Forelimb muscle (tissue), 1 donor: ENCODE measurements around the gene EPB41L1. TPM values are rescaled to one million over a fixed set of nuclear protein-coding genes. Genes with fewer than 3 reads are reported as not detected.
"Not testable (repeated sequence)": the region's sequence is repeated elsewhere in the genome, so short reads cannot be mapped to it uniquely, and the experiment has no call there.

Experiments used
- DNase-seq: peaks from one replicate; pipeline ENCODE4 v3.0.0-alpha.2; 2013; ENCODE audit warnings: low read depth
- polyA plus RNA-seq: library from polyadenylated mRNA; unstranded; fragments of 120-200 nt; gene quantifications from one replicate; pipeline ENCODE4 v1.2.1, GENCODE V29; 2013; ENCODE audit not compliant: insufficient read length

Gene EPB41L1
- polyA plus RNA-seq, 1 donor = 23.0 TPM

DNA sequence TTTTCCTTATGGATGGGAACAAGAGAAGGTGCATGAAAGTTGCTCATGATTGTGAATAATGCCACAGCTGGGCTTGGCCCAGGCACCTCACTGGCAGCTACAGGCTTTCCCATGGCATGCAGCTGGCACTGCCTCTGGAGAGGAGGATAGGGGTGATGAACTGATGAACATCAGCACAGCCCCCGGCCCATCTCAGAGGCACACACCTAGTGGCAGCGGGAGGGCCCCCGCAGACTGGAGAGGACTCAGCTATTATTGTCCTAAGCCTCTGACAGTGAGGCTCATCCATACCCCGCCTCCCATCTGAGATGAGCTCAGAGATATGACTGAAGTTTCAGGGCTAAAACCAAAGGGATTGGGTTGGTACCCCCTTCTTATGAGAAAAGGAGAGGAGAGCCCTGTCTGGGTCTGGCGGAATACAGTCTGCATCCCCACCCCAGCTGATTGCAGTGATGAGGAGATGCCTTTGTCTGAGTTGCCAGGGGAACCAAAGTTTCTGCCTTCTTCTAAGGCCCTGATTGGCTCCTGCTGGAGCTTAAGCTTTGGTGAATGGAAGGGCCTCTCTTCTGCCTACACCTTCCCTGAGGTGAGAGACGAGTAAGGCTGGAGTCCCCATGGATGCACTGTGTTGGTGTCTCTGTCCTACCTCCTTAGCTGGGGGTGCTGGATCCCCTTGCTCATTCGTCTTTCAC, 27.6 kb upstream of the EPB41L1 start:
- no peak for DNase-seq

DNA sequence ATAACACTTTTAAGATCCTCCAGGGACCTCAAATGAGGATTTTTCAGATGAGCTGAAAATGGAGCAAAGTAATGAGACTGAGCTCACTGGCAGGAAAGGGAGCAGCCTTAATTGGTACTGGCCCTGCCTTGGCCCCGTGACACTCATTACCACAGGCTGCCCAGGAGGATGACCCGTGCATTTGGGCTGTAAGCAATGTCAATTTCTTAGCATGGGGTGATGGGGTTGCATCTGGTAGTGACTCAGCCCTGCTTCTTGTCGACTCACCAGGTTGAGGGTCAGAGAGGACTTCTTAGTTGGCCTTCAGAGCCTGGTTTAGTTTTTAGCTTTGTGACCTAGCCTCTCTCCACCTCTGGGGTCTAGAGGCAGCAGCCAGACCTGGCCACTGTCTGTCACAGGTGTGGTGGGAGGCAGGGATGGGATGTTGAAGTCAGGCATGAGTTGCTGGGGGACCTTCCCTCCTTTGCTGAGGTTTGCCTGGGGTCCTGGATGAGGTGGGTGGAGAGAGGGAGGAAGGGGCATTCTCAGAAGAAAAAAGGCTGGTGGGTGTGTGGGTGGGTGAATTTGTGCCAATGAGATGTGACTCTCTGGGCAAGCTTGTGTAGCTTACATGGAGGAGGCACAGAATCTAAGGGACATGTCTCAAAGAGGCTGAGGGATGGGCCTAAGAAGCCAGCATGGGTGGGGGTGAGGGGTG, 25.9 kb upstream of the EPB41L1 start:
- no peak for DNase-seq

DNA sequence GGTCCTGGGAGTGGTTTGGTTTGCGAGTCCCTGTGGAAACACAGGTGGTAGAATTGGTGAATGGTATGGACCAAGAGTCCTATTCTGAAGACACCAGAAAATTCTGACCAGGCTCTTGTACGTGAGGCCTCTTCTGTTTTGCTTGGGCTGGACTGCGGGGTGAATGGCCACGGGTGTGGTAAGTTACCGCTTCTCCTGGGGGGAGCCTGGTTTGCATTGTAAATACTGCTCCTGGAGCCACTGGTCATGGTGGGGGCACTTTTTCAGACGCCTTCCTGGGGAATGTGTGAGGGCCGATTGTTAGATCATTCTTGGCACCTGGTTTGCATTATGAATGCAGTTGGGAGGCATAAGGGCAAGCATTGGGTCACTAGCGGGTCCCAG, 25.4 kb upstream of the EPB41L1 start:
- no peak for DNase-seq

DNA sequence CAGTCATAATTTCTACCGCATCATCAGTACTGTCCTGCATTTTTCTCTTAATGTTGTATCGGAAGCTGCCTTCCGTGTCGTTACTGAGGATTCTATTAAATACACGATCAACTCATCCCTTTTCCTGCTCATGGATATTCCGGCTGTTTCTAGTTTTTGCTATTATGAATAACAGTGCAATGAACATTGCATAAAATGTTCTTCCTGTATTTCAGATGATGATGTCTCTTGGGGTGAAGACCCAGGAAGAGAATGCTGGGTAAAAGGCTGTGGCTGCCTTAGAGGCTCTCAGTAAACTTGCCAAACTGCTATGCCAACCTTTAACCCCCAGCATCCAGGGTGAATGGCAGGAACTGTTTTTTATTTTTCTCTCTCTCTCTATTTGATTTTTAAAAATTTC, 24.1 kb upstream of the EPB41L1 start:
- no peak for DNase-seq

DNA sequence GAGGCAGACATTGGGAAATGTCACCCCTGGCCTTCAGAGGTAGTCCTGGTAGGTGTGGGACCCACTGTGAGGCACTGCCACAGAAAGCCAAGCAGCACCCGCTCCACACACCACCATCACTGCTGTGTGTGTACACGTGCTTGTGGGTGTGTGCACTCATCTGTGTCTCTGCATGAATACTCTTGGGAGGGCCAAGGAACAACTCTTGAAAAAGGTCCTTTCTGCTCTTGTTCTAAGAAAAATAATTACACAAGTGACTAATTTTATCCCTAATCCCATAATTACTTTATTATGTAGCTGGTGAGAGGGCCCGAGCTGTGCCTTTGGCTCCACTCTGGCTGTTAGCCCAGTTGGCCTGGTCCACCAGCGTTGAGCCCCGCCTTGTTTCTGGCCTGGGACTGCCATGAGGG, 21.7 kb upstream of the EPB41L1 start:
- no peak for DNase-seq

DNA sequence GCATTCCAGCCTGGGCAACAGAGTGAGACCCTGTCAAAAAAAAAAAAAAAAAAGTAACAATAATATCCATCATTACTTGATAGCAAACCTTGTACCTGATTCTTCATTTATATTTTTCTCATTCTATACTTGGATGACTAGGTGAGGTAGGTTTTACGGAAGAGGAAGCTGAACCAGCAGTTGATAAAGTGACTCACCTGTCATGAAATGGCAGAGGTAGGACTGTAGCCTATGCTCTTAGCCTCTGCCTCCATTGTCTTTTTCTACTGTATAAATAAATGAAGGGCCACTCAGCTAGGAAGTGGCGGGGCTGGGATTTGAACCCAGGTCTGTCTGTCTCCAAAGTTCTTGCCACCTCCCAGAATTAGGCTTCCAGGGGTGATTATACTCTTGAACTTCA, 20.7 kb upstream of the EPB41L1 start:
- no peak for DNase-seq

DNA sequence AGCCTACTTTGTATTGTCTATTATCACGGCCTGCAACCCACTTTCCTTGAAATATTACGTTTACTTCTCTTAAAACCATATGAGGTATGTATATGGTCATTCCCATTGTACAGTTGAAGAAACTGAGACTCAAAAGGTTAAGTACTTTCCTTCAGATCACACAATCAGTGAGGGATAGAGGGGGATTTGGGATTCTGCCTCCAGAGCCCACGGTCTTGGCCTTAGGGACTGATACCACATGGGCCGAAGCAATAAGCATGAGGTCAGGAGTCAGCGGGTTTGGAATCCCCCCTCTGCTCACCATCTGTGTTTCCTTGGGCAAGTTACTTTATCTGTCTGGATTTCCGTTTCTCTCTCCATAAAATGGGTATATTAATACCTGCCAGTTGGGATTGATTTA, 19.4 kb upstream of the EPB41L1 start:
- no peak for DNase-seq

DNA sequence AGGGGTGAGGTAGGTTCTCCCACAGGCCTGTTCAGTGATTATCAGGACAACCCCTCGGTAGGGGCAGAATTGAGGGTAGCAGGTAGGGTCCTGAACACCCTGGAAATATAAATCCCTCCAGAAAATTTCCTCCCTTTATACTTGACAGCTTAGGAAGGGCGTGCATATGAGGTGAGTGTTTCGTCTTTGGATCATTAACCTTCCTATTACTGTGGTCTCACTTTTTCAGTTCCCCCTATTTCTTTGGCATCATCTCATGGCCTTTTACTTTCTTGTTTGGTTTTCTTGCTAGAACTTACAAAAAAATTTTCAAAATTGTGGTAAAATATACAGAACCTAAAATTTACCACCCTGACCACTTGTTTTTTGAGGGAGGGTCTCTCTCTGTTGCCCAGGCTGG, 18.7 kb upstream of the EPB41L1 start:
- DNase-seq = no peak

DNA sequence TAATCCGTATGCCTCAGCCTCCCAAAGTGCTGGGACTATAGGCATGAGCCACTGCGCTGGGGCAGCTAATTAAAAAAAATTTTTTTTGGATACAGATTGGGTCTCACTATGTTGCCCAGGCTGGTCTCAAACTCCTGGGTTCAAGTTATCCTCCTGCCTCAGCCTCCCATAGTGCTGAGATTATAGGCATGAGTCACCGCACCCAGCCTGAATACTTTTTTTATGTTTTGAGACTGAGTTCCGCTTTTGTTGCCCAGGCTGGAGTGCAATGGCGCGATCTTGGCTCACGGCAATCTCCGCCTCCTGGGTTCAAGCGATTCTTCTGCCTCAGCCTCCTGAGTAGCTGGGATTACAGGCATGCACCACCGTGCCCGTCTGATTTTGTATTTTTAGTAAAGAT, 17.2 kb upstream of the EPB41L1 start:
- DNase-seq = not testable (repeated sequence)

DNA sequence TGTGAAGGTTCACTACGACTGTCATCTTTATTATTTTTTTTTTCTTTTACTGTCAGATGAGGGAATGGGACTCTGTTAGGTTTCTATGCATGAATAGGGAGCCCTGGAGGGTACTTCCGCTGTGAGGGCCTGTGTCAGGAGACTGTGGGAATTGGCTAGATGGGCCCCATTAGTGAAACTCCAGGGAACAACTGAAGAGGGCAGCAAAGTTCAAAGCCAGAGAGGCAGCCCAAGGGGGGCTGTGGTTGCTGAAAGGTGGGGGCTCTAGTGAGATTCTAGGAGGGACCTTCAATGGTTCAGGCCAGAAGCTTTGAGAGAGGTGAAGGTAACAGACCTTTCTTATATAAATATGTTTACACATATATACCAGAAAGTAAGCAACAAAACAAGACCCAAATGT, 13.2 kb upstream of the EPB41L1 start:
- no peak for DNase-seq

DNA sequence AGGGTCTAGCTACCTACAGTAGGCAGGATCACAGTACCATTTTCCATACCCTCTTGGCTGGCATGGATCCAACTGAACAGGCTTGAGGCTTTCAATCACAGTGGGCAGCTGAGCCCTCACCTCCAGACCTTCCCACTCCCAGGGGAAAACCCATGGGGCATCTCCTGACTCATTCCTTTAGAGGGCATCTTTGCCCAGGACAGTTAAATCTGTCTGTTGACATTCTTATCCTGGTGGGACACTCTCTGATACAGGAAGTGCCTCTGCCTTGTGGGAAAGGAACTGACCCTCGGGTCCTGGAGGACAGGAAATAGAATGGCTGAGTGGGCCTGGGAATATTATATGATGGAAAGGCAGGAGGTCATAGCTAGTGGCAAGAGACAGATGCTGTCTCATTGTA, 10.2 kb upstream of the EPB41L1 start:
- no peak for DNase-seq

DNA sequence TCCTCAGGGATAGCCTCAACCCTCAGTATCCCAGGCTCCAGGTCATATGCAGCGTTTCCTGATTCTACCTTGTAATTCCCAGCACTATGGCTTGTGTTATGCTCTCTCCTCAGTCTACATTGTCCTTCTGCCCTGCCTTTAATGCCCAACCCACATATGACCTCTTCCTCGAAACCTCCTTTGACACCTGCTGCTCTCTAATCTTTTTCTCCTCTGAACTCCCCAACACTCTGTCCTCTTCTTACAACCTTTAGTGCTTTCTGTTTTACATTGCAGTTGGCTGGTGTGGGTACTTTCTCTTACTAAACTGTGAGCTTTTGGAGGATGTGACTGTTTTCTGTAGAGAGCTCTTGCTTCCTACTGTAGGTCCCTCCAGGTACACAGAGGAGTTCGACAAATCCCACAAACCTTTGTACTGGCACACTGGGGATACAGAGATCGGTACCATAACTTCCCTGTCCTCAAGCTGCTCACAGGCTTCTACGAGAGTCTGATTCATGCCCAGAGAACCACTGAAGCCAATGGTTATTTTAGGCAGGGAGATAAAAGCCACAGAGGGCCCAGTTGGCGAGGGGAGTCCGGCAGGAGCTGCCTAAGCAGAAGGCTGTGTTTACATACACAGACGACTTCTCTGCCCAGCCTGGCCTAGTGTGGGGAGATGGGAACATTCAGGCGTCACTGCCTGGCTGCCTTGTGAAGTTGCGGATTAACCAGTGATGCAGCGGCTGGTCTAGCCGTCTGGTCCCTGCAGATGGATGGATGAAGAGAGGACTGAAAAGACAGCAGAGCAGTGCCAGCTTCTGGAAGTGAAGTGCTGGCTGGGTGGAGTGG, 8.4 kb upstream of the EPB41L1 start:
- DNase-seq = no peak

DNA sequence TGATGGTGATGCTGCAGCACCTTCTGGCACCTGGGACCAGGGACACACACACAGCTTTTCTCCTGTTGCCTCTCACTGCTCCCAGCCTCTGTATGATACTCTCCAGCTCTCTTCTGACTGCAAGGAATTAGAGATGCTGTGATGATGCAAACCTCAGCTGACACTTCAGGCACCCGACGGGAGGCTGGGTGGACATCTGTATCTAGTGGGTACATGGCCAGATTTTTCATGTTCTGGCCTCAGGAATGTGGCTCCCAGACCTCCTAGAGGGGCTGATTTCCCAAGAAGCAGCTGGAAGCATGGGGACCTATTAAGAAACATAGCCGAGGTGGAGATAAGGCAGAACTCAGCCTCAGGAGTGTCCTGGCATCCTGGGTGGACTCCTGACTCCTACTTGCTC, 6.8 kb upstream of the EPB41L1 start:
- no peak for DNase-seq

DNA sequence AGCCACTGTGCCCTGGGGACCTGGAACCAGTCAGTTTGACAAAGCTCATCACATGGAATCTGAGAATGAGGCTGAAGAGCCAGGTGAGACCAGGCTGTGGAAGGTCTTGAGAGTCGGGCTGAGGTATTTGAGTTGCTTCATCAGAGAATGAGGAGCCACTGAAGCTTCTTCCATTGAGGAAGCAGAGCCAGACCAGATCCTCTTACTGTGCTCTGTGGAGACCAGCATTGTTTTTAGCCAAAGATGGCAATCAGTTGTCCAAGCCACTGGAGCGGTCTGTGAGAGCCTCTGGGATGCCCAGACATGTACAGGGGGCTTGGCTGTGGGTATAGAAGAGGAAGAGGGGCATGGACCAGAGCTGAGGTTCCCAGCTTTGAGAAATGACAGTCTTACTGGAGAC, 6.1 kb upstream of the EPB41L1 start:
- no peak for DNase-seq

DNA sequence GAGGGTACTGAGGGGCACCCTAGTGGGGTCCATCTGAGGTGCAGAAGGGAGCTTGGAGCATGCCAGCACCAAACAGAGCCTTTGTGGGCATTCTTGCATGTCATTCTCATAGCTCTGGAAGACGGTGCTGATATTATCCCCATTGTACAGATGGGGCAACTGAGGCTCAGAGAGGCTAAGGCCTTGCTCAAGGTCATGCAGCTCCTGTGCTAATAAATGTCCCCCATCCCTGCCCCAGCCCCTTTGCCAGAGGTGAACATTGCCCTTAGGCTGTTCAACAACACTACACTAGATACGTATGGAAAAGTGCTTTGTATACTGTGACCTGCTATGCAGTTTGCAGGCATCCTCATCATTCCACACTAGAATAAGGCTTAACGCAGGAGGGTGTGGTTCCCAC, 5.5 kb upstream of the EPB41L1 start:
- DNase-seq = no peak

DNA sequence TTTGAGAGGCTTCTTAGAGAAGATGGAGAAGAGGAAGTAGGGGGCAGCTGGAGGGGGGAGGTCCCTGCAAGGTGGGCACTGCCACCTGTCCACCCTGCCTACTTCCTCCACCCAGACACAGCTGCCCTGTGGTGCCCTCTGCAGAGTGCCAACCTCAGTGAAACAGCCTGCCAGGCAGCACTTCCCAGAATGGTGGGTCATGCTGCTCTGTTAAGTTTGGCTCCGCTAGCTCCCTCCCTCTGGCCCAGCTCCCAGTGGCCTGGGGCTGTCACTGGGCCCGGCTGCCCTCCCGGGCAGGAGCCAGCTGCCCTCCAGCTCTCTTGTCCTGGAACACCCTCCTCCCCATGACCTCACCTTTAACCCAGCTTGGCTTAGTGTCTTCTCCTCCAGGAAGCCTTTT, 5.1 kb upstream of the EPB41L1 start:
- DNase-seq = no peak

DNA sequence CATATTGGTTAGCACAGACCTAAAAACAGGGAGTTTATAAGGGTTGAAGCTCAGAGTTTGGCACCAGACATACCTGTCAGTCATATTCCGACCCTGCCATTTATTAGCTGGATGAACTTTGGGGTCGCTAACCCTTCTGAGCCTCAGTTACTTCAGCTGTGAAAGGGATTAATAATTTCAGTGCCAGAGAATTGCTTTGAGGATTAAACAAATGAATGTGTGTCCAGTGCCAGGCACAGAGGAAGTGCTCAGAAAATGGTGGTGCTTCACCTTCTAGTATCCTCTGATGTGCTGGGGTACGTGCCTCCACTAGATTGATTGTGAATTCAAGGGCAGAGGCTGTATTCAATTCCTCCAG, 4.1 kb upstream of the EPB41L1 start:
- DNase-seq = no peak

DNA sequence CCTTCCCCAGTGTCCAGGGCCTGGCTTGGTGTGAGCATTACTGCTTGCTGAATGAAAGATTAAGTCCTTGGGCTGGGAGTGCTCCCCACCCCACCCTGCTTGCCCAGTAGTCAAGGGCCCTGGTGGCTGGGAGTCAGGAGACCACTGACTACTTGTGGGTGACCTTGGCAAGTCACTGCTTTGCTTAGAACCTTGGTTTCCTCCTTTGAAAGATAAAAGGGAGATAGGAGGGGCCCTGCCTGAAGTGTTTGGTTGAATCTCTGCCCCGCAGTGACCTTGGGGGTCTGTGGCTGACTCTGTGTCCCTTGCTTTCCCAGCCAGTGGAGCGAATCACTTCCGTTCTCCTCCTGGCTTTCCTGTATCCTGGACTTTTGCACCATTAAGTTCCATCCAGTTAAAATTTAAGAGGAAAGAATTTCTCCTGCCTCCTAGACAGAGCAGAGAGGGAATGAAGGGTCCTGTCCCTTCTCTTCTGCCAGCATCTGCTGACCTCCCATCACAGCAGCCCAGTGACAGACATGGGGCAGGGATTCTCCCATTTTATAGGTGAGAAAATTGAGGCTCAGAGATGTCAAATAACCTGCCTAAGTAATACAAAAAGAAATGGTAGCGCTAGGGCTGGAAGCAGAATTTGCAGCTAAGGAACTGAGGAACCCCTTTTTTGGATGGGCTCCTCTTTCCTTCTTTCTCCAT, 3.5 kb upstream of the EPB41L1 start:
- no peak for DNase-seq

DNA sequence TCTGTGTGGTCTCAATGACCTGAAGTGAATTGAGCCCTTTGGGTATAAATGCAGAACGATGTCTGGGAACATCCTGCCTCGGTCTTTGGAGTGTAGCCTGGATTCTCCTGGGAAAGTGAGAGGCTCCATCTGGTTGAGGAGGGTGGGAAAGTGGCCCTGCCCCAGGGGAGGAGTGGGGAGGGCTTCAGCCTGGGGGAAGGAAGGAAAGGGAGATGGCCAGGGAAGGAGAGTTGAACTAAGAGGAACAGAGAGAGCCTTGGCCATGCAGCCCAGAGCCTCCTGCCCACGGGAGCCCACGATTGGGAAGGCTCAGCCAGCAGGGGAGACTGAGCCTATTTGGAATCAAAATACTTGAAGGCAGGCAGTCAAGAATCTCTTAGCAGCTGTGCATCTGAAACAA, 2.3 kb upstream of the EPB41L1 start:
- DNase-seq = no peak

DNA sequence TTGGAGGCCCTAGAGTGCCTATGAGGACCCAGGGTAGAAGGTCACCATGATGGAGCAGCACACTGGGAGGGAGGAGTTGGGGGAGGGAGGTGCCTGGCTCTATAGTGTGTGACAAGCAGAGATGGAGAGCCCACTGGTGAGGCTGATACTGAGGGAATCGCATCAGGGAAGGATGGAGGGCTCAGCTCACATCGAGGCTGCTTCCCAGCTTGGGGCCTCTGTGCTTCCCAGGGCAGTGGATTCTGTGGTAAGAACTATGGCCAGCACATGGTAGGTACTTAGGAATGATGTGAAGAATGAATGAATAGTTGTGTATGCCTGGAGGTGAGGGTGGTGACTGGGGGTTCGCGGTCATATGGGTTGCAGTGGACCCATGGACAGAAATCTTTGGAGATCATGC, 1.3 kb upstream of the EPB41L1 start:
- no peak for DNase-seq

DNA sequence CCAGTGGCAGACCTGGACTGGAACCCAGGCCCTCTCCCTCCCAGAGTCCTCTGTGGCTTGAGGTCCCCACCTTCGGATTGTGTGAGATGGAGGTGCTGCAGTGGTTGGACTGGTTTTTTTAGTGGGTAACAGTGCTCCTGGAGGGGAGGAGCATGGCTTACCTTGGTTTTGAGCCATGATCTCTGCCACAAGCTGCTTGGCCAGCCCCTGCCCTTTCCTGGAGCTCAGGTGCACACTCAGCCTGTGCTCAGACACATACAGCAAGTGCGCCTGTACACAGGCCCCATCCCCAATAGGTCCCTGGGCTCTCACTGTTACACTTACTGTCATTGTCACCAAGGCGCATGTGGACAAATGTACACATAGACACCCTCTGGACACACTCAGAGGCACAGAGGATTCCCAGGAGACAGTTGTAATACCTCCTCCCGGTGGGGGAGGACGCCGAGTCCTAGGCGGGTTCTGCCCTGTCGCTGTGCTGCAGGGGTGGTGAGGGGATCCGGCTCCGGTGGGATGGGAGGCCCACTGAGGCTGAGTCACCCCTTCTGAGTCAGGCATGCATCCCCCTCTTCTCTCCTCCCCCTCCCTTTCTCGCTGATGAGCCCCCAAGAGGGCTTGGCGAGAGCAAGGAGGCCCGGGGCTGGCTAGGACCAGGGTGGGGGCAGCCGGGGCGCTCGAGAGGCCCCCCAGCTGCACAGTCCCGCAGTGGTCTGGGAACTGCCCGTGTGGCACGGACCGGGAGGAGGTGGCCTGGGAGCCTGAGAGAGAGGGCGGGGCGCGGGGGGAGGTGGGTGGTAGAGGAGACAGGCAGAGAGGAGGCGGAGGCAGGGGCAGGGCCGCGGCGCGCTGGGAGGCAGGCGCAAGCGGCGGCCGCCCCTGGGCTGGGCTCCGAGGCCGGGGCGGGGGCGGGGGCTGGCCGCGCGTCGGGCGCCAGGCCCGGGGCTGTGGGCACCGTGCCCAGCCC, 522 bp upstream of the EPB41L1 start:
- no peak for DNase-seq
